Ishikawa (cell line): Measurements from ENCODE around the gene PEPD.

ENCODE experiments used
- CEBPB ChIP-seq: IDR thresholded peaks from 2 replicates; pipeline ENCODE4 v1.6.1; 2012
- EP300 ChIP-seq: IDR thresholded peaks from 2 replicates; pipeline ENCODE4 v1.6.1; 2012; ENCODE audit warnings: borderline replicate concordance
- FOXM1 ChIP-seq: IDR thresholded peaks from 2 replicates; pipeline ENCODE4 v1.6.1; 2012; ENCODE audit warnings: low read depth, borderline replicate concordance
- MAX ChIP-seq: IDR thresholded peaks from 2 replicates; pipeline ENCODE4 v1.6.1; 2012
- NFIC ChIP-seq: IDR thresholded peaks from 2 replicates; pipeline ENCODE4 v1.6.1; 2012
- RAD21 ChIP-seq: IDR thresholded peaks from 2 replicates; pipeline ENCODE4 v1.6.1; 2012; ENCODE audit warnings: low read depth
- REST ChIP-seq: IDR thresholded peaks from 2 replicates; pipeline ENCODE4 v1.6.1; 2012; ENCODE audit warnings: low read depth, mild to moderate bottlenecking
- TAF1 ChIP-seq: IDR thresholded peaks from 2 replicates; pipeline ENCODE4 v1.6.1; 2012; ENCODE audit warnings: low read depth, mild to moderate bottlenecking
- TEAD4 ChIP-seq: IDR thresholded peaks from 2 replicates; pipeline ENCODE4 v1.6.1; 2012
- YY1 ChIP-seq: IDR thresholded peaks from 2 replicates; pipeline ENCODE4 v1.6.1; 2012; ENCODE audit warnings: low read depth
- ZBTB7A ChIP-seq: IDR thresholded peaks from 2 replicates; pipeline ENCODE4 v1.6.1; 2012; ENCODE audit warnings: low read depth

DNA sequence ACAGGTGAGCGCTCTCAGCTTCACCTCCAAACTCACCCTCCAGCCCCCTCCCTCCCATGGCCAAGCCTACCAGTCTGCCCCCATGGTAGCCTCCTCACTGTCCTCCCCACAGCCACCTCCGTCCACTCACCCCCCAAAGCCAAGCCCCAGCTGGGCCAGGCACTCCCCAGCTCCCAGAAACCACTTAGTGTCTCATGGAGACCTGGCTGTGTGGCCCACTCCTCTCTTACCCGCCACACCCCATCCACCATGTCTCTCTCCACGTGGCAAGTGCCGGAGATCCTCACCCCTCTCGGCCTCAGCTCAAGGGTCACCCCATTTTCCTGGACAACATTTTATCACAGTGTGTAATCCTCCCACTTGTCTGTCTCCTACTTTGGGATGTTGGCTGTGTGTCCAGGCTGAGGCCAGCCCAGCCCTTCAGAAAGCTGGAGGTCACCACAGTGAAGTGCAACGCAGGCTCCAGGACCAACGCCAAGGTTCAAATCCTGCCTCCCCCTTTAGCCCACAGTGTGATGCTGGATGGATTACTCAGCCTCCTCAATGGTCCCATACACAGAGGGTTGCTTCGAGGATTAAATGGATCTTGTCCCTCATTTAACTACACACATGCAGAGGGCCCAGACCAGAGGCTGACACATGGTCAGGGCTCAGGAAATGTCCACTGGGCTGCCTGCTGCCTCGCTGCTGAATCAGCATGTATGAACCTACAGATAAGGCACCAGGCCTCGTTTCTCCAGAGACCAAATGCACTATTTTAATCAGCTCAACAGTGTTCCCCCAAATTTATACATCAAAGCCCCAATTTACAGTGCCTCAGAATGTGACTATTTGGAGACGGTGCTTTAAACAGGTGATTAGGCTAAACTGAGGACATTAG, 76.8 kb downstream of the PEPD start:
- no peak for TF ChIP-seq RAD21
- TF ChIP-seq TAF1, result no peak
- TF ChIP-seq FOXM1, result no peak
- TF ChIP-seq ZBTB7A, result no peak
- TF ChIP-seq CEBPB, result no peak
- TF ChIP-seq NFIC, result no peak
- TF ChIP-seq YY1, result no peak
- TF ChIP-seq EP300, result no peak
- no peak for TF ChIP-seq REST
- no peak for TF ChIP-seq TEAD4
- TF ChIP-seq MAX, result no peak
